ENCODE measurements around the gene MPV17. TPM values are rescaled to one million over a fixed set of nuclear protein-coding genes. Genes with fewer than 3 reads are reported as not detected.
A peak's percentile ranks its signal among the peaks of the same experiment; 100 is the strongest.

MPV17 gene
- total and polyA plus RNA-seq, 2 donors (not counting 1 experiment from before 2014, with no cell fraction given), result 103 to 137 TPM

DNA sequence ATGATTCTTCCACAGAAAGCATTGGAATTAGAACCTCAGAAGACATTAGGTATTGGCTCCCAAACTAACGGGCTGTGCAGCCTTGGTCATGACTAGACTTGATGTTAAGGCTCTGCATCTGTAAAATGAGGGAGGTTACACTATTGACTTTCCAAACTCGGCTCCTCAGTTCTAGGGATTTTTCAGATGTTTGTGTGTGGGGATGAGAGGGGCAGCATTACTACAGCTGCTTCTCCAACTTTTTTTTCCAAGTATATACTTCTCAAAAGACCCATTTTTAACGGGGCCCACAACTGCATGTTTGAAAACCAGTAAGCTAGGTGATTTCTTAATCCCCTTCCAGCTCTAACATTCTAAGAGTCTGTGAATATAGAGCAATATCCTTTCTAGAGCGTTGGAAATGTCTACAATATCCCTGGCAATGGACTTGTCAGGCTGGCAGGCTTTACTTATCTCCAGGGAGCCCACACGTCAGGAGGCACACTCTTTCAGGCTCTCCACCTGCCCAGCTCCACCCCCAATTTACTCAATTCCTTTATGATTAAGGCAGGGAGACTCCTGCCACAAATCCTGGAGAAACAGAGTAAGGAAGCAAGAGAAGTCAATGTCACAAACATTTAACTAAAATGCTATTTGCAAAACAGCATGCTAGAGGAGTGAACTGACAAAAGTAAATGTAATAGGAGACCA, 844 bp upstream of the MPV17 start:
- DNase-seq, result no peak
- ChIA-PET POLR2A (interaction anchor here (1.2 to 2.1 kb wide), 3 partner anchors 33 to 56 kb away, joined by 3 to 9 read pairs (median 5); partner anchors contain the start of genes GTF3C2 and ZNF513), CTCF (interaction anchor here (1.2 to 3.7 kb wide), 3 partner anchors 20 to 47 kb away, joined by 5 to 24 read pairs (median 5); partner anchors contain the start of gene SNX17)
- Mint-ChIP-seq H3K9me3 (ENCODE audit: insufficient read depth) (no peaks in the 10 kb centered on the region), H3K27ac (peak overlapping the region; percentile 97), H3K4me1 (peaks cover 27% of the 10 kb centered on the region), H3K27me3 (no peaks in the 10 kb centered on the region), H3K4me3 (peak overlapping the region; percentile 99)
- no peak for TF ChIP-seq EZH2 (IDR thresholded peaks at IDR 0.05; ENCODE audit: borderline replicate concordance, insufficient read depth, low read depth, low read length, poor library complexity, severe bottlenecking)
- TF ChIP-seq, protein P1, sequence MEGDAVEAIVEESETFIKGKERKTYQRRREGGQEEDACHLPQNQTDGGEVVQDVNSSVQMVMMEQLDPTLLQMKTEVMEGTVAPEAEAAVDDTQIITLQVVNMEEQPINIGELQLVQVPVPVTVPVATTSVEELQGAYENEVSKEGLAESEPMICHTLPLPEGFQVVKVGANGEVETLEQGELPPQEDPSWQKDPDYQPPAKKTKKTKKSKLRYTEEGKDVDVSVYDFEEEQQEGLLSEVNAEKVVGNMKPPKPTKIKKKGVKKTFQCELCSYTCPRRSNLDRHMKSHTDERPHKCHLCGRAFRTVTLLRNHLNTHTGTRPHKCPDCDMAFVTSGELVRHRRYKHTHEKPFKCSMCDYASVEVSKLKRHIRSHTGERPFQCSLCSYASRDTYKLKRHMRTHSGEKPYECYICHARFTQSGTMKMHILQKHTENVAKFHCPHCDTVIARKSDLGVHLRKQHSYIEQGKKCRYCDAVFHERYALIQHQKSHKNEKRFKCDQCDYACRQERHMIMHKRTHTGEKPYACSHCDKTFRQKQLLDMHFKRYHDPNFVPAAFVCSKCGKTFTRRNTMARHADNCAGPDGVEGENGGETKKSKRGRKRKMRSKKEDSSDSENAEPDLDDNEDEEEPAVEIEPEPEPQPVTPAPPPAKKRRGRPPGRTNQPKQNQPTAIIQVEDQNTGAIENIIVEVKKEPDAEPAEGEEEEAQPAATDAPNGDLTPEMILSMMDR (IDR thresholded peaks at IDR 0.05), result no peak
- Histone ChIP-seq H4K20me1 (ENCODE audit: control insufficient read depth, insufficient read depth, low read length, poor library complexity, severe bottlenecking) (no peaks in the 10 kb centered on the region), H2AFZ (ENCODE audit: insufficient read depth, low read depth, low read length, poor library complexity, severe bottlenecking) (peak overlapping the region; percentile 92), H3K9ac (ENCODE audit: low read length) (peak overlapping the region; percentile 98), H3K4me1 (ENCODE audit: control insufficient read depth in 2 of 2, insufficient read depth in 2 of 2, low read length in 2 of 2) (peaks cover 12 to 20% of the 10 kb centered on the region in 2 donors), H3K9me3 (ENCODE audit: control extremely low read depth in 1 of 3, control insufficient read depth in 2 of 3, insufficient read depth in 1 of 3, low read length in 2 of 3) (no peaks in the 10 kb centered on the region), H3K36me3 (replicated peaks in 1 of 2; ENCODE audit: control extremely low read depth in 1 of 2, control insufficient read depth in 1 of 2, extremely low read depth in 1 of 2, insufficient read depth in 2 of 2, low read length in 1 of 2) (peaks cover 8 to 27% of the 10 kb centered on the region in 2 experiments), H3K4me3 (ENCODE audit: control extremely low read depth in 1 of 5, extremely low read depth in 1 of 5, insufficient read depth in 1 of 5, low read depth in 2 of 5, low read length in 4 of 5) (peak overlapping the region; percentile 72 to 99 (median 93)), H3K4me2 (replicated peaks; ENCODE audit: low read depth, low read length, poor library complexity, severe bottlenecking) (peak overlapping the region; percentile 91), H3K79me2 (ENCODE audit: control insufficient read depth, insufficient read depth, low read length) (peaks cover 40% of the 10 kb centered on the region), H3K27ac (ENCODE audit: low read length in 2 of 2) (peak overlapping the region; percentile 75 to 96), H3K27me3 (replicated peaks in 1 of 4; ENCODE audit: control extremely low read depth in 1 of 4, control insufficient read depth in 3 of 4, insufficient read depth in 4 of 4, low read length in 3 of 4) (no peaks in the 10 kb centered on the region)
- WGBS (ENCODE audit: insufficient coverage), result 25% methylated on average over 2 of the region's 5 CpGs
- ATAC-seq (ENCODE audit: low read depth), result no peak
- intact Hi-C loops (cut with micrococcal nuclease), result loop anchor here (1.0 to 5.0 kb wide), 10 partner anchors 21 to 1069 kb away; partner anchors contain the start of genes EIF2B4, FOSL2, GTF3C2 and NRBP1

Measured in B cell (primary cell).